NCI-H187 treated with DMSO at 0.1 percent for 48 hours (cell line): Measurements from ENCODE around the gene TSSK6.

ENCODE experiments used
- DNase-seq: peaks from one replicate; lab custom pipeline; 2025; lab: John Stamatoyannopoulos, UW

Gene TSSK6

GRCh38 chr19:19544954-19545591 lies 29.7 kb upstream of the TSSK6 start:
- no peak for DNase-seq

GRCh38 chr19:19544257-19544953 lies 29.1 kb upstream of the TSSK6 start:
- no peak for DNase-seq

GRCh38 chr19:19543640-19544039 lies 28.3 kb upstream of the TSSK6 start:
- no peak for DNase-seq

- DNase-seq: no peak
These were observed 27.8 kb upstream of the TSSK6 start for GRCh38 chr19:19543101-19543500.

- DNase-seq: no peak
These were observed 27.2 kb upstream of the TSSK6 start for GRCh38 chr19:19542507-19542906.

GRCh38 chr19:19541616-19542015 lies 26.3 kb upstream of the TSSK6 start:
- DNase-seq: no peak

- no peak for DNase-seq
These were observed 25.6 kb upstream of the TSSK6 start for GRCh38 chr19:19540715-19541515.

- no peak for DNase-seq
These were observed 24.8 kb upstream of the TSSK6 start for GRCh38 chr19:19540064-19540714.

- DNase-seq: no peak
These were observed 24.3 kb upstream of the TSSK6 start for GRCh38 chr19:19539698-19540063.

GRCh38 chr19:19538785-19539166 lies 23.4 kb upstream of the TSSK6 start:
- DNase-seq: no peak

- no peak for DNase-seq
These were observed 22.9 kb upstream of the TSSK6 start, which contains the start of gene CILP2 for GRCh38 chr19:19538061-19538784. CILP2 (plus strand) TSS chr19:19538265; CDS start chr19:19538350, 85 bp downstream.

- DNase-seq: no peak
These were observed 22.0 kb upstream of the TSSK6 start for GRCh38 chr19:19537075-19538048.

GRCh38 chr19:19535311-19536191 lies 20.2 kb upstream of the TSSK6 start:
- no peak for DNase-seq

- DNase-seq: no peak
These were observed 19.4 kb upstream of the TSSK6 start for GRCh38 chr19:19534556-19535265.

- no peak for DNase-seq
These were observed 18.5 kb upstream of the TSSK6 start for GRCh38 chr19:19533841-19534240.

GRCh38 chr19:19532806-19533701 lies 17.7 kb upstream of the TSSK6 start:
- DNase-seq: no peak

- no peak for DNase-seq
These were observed 16.8 kb upstream of the TSSK6 start for GRCh38 chr19:19531951-19532805.
